Measurements from ENCODE around the gene NLN.

Gene NLN

DNA sequence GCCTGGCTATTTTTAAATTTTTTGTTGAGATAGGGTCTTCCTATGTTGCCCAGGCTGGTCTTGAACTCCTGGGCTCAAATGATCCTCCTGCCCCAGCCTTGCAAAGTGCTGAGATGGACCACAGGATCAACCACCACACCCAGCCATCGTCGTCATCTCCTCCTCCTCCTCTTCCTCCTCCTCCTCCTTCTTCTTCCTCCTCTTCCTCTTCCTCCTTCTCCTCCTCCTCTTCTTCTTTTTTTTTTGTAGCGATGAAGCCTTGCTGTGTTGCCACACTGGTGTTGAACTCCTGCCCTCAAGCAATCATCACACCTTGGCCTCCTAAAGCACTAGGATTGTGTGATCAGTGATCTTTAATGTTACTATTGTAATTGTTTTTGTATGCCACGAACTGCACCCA lies 155.0 kb downstream of the NLN start:
- Histone ChIP-seq H3K27ac (no peak overlapping the region), H3K4me1 (ENCODE audit: control insufficient read depth in 1 of 2, insufficient read depth in 1 of 2, low read depth in 1 of 2, low read length in 1 of 2) (no peaks in the 10 kb centered on the region), H3K27me3 (no peaks in the 10 kb centered on the region)

More for the DNA sequence above, 155.0 kb downstream of the NLN start:
- no peaks in the 10 kb centered on the region for H3K9me3 ChIP-seq
- H3K4me3 ChIP-seq (ENCODE audit: low read depth in 1 of 2, low read length in 1 of 2), result no peak overlapping the region
- no peak for TF ChIP-seq CTCF (IDR thresholded peaks at IDR 0.05)
- H3K36me3 ChIP-seq, result no peaks in the 10 kb centered on the region

All from neutrophil (primary cell).